Neural cell (in vitro differentiated cells): ENCODE measurements around the gene LARP1. TPM values are rescaled to one million over a fixed set of nuclear protein-coding genes. Genes with fewer than 3 reads are reported as not detected.

Experiments used
- H2AFZ ChIP-seq: fragments of 200-600, 300-800 bp; sonication (generic), shearing (Covaris generic); 2 replicates; pipeline ENCODE4 v1.6.0; 2014; ENCODE audit warnings: low read depth, mild to moderate bottlenecking, antibody characterized with exemption, low read length, moderate library complexity
- H3F3A ChIP-seq: fragments of 200-600 bp; shearing (Covaris generic); 2 replicates; pipeline ENCODE4 v1.6.1; 2016; ENCODE audit warnings: mild to moderate bottlenecking, moderate library complexity, mixed read lengths, antibody characterized with exemption, low read length; ENCODE audit not compliant: insufficient read depth, poor library complexity, severe bottlenecking
- H3K27ac ChIP-seq: fragments of 200-600, 300-800 bp; sonication (generic), shearing (Covaris generic); 2 replicates; pipeline ENCODE4 v1.5.1; 2014; ENCODE audit warnings: mild to moderate bottlenecking, low read length, moderate library complexity
- H3K27me3 ChIP-seq: fragments of 300-800, 200-600 bp; sonication (generic), shearing (Covaris generic); 2 replicates; pipeline ENCODE4 v1.6.0; 2014; ENCODE audit warnings: mild to moderate bottlenecking, low read depth, low read length, moderate library complexity; ENCODE audit not compliant: insufficient read depth
- H3K36me3 ChIP-seq: fragments of 300-800, 200-600 bp; sonication (generic), shearing (Covaris generic); 2 replicates; pipeline ENCODE4 v1.5.1; 2014; ENCODE audit warnings: mild to moderate bottlenecking, antibody characterized with exemption, low read length, moderate library complexity; ENCODE audit not compliant: insufficient read depth
- H3K4me2 ChIP-seq: fragments of 300-800, 200-600 bp; sonication (generic), shearing (Covaris generic); 2 replicates; pipeline ENCODE4 v1.6.0; 2014; ENCODE audit warnings: mild to moderate bottlenecking, low read length
- H3K4me3 ChIP-seq: fragments of 300-800, 200-600 bp; sonication (generic), shearing (Covaris generic); 2 replicates; pipeline ENCODE4 v1.5.1; 2014; ENCODE audit warnings: mild to moderate bottlenecking, low read length, moderate library complexity
- H3K79me2 ChIP-seq: fragments of 200-600 bp; shearing (Covaris generic); replicated peaks from 2 replicates; pipeline ENCODE4 v1.6.0; 2014; ENCODE audit warnings: mild to moderate bottlenecking, low read length, moderate library complexity; ENCODE audit not compliant: insufficient read depth
- H3K9ac ChIP-seq: fragments of 300-800, 200-600 bp; sonication (generic), shearing (Covaris generic); 2 replicates; pipeline ENCODE4 v1.6.1; 2016; ENCODE audit warnings: mild to moderate bottlenecking, low read length, mixed read lengths
- H3K9me2 ChIP-seq: fragments of 200-600 bp; shearing (Covaris generic); 2 replicates; pipeline ENCODE4 v1.6.1; 2016; ENCODE audit warnings: mild to moderate bottlenecking, low read length, mixed read lengths; ENCODE audit not compliant: insufficient read depth
- H3K9me3 ChIP-seq: fragments of 200-600, 300-800 bp; sonication (generic), shearing (Covaris generic); 2 replicates; pipeline ENCODE4 v1.6.1; 2016; ENCODE audit warnings: mild to moderate bottlenecking, mixed run types, low read length, moderate library complexity, mixed read lengths
- H4K20me1 ChIP-seq: fragments of 200-600 bp; shearing (Covaris generic); 2 replicates; pipeline ENCODE4 v1.6.1; 2016; ENCODE audit warnings: mild to moderate bottlenecking, mixed run types; ENCODE audit not compliant: insufficient read depth
- CTCF ChIP-seq: fragments of 450-650 bp; IDR thresholded peaks from 2 replicates; pipeline ENCODE4 v1.5.1; 2014; ENCODE audit warnings: antibody characterized with exemption, mild to moderate bottlenecking, moderate library complexity; ENCODE audit not compliant: poor library complexity, severe bottlenecking
- EP300 ChIP-seq: fragments of 450-650 bp; conservative IDR thresholded peaks from 2 replicates; pipeline ENCODE4 v1.6.1; 2014; ENCODE audit warnings: antibody characterized with exemption, mild to moderate bottlenecking, moderate library complexity; ENCODE audit not compliant: poor library complexity, severe bottlenecking
- EZH2 ChIP-seq: fragments of 200-600, 300-800 bp; shearing (Covaris generic), sonication (generic); IDR thresholded peaks from 2 replicates; pipeline ENCODE4 v1.6.1; 2014; ENCODE audit warnings: antibody characterized with exemption, low read length, borderline replicate concordance, mild to moderate bottlenecking; ENCODE audit not compliant: insufficient read depth, poor library complexity, severe bottlenecking
- MXI1 ChIP-seq: fragments of 450-650 bp; conservative IDR thresholded peaks from 2 replicates; pipeline ENCODE4 v1.6.1; 2014; ENCODE audit warnings: antibody characterized with exemption, mild to moderate bottlenecking; ENCODE audit not compliant: poor library complexity, severe bottlenecking
- POLR2AphosphoS5 ChIP-seq: IDR thresholded peaks from 2 replicates; pipeline ENCODE4 v1.6.1; 2012
- RAD21 ChIP-seq: fragments of 450-650 bp; conservative IDR thresholded peaks from 2 replicates; pipeline ENCODE4 v1.6.1; 2014; ENCODE audit warnings: antibody characterized with exemption, mild to moderate bottlenecking, moderate library complexity
- REST ChIP-seq: IDR thresholded peaks from 2 replicates; pipeline ENCODE4 v1.6.1; 2012; ENCODE audit warnings: borderline replicate concordance
- SMC3 ChIP-seq: fragments of 450-650 bp; conservative IDR thresholded peaks from 2 replicates; pipeline ENCODE4 v1.6.1; 2014; ENCODE audit warnings: antibody characterized with exemption, mild to moderate bottlenecking, moderate library complexity; ENCODE audit not compliant: poor library complexity
- TAF1 ChIP-seq: IDR thresholded peaks from 2 replicates; pipeline ENCODE4 v1.6.1; 2012; ENCODE audit warnings: low read depth
- polyA plus RNA-seq: library from polyadenylated mRNA; depleted of rRNA; stranded (reverse); fragments of >200 nt; gene quantifications from 2 replicates; pipeline ENCODE4 v1.2.3, GENCODE V29; 2014

The LARP1 gene
- polyA plus RNA-seq, 1 donor from 2014 or later: 36.1 TPM

DNA sequence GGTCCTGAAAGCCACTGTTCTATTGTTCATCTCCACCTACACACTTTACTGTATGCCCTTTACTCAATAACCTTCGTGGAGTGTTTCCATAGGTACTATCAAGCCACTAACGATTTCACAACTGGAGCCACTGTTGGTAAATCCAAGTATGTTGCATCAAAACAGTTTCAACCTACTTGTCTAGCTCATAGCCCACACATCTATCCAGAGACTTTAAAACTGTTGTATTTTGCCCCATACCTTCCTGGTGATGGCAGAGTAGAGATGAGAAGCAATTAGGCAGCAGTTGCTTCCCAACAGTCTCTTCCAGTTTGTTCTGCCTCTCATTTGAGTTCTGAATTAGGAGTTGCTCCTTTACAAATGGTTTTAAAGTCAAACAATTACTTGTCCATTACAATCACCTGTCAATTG lies 94.6 kb downstream of the LARP1 start:
- H3K4me3 ChIP-seq: no peak overlapping the region
- no peak overlapping the region for H3K27ac ChIP-seq
- no peak overlapping the region for H3K9ac ChIP-seq

GRCh38 chr5:154850255-154851062 lies 95.3 kb downstream of the LARP1 start, which contains the start of gene FAXDC2:
FAXDC2 (minus strand) TSS chr5:154850603; CDS start chr5:154838178, 12,425 bp downstream.
- no peaks in the 10 kb centered on the region for H3K36me3 ChIP-seq
- no peaks in the 10 kb centered on the region for H3K9me2 ChIP-seq
- H3K4me2 ChIP-seq: no peak within 1 kb of the TSS
- no peaks in the 10 kb centered on the region for H3K9me3 ChIP-seq
- no peak within 1 kb of the TSS for H3K27ac ChIP-seq
- no peak within 1 kb of the TSS for H3K9ac ChIP-seq
- no peak within 1 kb of the TSS for H2AFZ ChIP-seq
- TF ChIP-seq TAF1 (no peak), EP300 (no peak), MXI1 (no peak), CTCF (no peak), SMC3 (no peak), EZH2 (no peak), REST (no peak), RAD21 (no peak)
- H3K79me2 ChIP-seq: no peaks in the 10 kb centered on the region
- H3F3A ChIP-seq: no peaks in the 10 kb centered on the region
- no peaks in the 10 kb centered on the region for H3K27me3 ChIP-seq
- H4K20me1 ChIP-seq: no peaks in the 10 kb centered on the region
- no peak within 1 kb of the TSS for H3K4me3 ChIP-seq

More for the DNA sequence above, 94.6 kb downstream of the LARP1 start:
- Histone ChIP-seq H3K4me2 (no peak overlapping the region), H2AFZ (no peak overlapping the region), H3K9me3 (no peaks in the 10 kb centered on the region), H3F3A (no peaks in the 10 kb centered on the region), H3K79me2 (no peaks in the 10 kb centered on the region), H3K27me3 (no peaks in the 10 kb centered on the region), H3K9me2 (no peaks in the 10 kb centered on the region), H4K20me1 (no peaks in the 10 kb centered on the region), H3K36me3 (no peaks in the 10 kb centered on the region)
- no peak for TF ChIP-seq TAF1
- TF ChIP-seq REST: no peak
- TF ChIP-seq SMC3: no peak
- no peak for TF ChIP-seq POLR2AphosphoS5
- TF ChIP-seq MXI1: no peak
- TF ChIP-seq RAD21: no peak
- no peak for TF ChIP-seq EZH2
